Esophagus squamous epithelium (tissue), 4 donors: ENCODE measurements around the gene SFPQ.

Experiments used
- POLR2A ChIP-seq, 4 donors: fragments of 450-650 bp; IDR thresholded peaks; one replicate each; pipeline ENCODE4 v1.6.1; 2017; ENCODE audit warnings: antibody characterized with exemption in 4 of 4, mild to moderate bottlenecking in 4 of 4, moderate library complexity in 3 of 4
- TF ChIP-seq, protein P1 (sequence below), 6 experiments: fragments of 450-650 bp in 4 of 6; fragments of 200-600 bp in 2 of 6; sonication (generic) in 2 of 6; IDR thresholded peaks; one replicate each; pipeline ENCODE4 v1.5.1; 2016 to 2019; ENCODE audit warnings: antibody characterized with exemption in 6 of 6, mild to moderate bottlenecking in 4 of 6, moderate library complexity in 4 of 6

DNA sequence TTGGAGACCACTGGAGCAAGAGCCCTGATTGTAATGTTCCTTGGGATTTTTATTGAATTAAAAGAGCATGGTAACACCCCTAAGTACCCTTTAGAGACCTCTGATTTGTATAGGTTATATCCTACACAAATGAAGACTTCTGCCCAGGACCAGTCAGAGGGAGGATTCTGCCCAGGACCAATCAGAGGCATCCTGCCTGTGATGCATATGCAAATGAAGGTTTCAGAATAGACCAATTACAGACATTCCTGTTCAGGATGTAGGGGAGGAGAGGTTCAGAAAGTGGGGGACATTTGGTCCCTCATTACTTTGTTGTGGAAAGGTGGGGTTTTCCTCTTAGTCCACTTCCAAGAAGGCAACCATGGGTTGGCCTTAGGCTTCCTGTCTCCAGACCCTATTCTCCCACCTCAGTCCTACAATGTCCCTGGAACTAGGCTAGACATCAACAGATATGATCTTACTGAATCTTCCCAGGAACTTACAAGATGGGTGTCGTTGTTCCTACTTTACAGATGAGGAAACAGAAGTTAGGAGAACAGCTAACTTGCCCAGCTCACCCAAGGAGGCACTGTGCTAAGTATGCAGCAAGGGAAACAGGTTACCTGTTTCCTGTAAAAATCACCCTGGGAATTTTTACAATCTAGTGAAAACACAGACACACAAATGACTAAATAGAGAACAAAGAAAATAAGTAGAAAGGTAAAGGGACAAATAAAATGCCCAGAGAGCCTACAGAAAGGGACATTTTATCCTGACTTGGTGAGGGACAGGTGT is 36.8 kb upstream of the SFPQ start:
- TF ChIP-seq, protein P1, sequence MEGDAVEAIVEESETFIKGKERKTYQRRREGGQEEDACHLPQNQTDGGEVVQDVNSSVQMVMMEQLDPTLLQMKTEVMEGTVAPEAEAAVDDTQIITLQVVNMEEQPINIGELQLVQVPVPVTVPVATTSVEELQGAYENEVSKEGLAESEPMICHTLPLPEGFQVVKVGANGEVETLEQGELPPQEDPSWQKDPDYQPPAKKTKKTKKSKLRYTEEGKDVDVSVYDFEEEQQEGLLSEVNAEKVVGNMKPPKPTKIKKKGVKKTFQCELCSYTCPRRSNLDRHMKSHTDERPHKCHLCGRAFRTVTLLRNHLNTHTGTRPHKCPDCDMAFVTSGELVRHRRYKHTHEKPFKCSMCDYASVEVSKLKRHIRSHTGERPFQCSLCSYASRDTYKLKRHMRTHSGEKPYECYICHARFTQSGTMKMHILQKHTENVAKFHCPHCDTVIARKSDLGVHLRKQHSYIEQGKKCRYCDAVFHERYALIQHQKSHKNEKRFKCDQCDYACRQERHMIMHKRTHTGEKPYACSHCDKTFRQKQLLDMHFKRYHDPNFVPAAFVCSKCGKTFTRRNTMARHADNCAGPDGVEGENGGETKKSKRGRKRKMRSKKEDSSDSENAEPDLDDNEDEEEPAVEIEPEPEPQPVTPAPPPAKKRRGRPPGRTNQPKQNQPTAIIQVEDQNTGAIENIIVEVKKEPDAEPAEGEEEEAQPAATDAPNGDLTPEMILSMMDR (IDR thresholded peaks at IDR 0.05), result no peak
- TF ChIP-seq POLR2A (IDR thresholded peaks at IDR 0.05), result no peak
